ENCODE results near the gene FOXL3. TPM values are rescaled to one million over a fixed set of nuclear protein-coding genes. Genes with fewer than 3 reads are reported as not detected.

The FOXL3 gene
- total and polyA plus RNA-seq, 7 donors, result not detected

- Histone ChIP-seq H3K27ac (no peak overlapping the region), H3K4me1 (no peaks in the 10 kb centered on the region), H3K4me3 (no peak overlapping the region), H3K36me3 (ENCODE audit: insufficient read depth in 1 of 2, low read depth in 1 of 2) (no peaks in the 10 kb centered on the region), H3K27me3 (ENCODE audit: insufficient read depth in 3 of 3, low read length in 2 of 3) (no peaks in the 10 kb centered on the region), H3K9me3 (no peaks in the 10 kb centered on the region)
- whole genome bisulfite sequencing, 3 donors, result 82 to 95% (median 93%) methylated on average over 7 of the region's 7 CpGs
- ATAC-seq (no peak), DNase-seq (peak in 1 of 2 donors; percentile 18)
- intact Hi-C loops (cut with DNase I), result no loop called here
- no peak for TF ChIP-seq CTCF (IDR thresholded peaks at IDR 0.05)
Observed at GRCh38 chr7:273327-273726, 16.6 kb upstream of the FOXL3 start.

- TF ChIP-seq CTCF (IDR thresholded peaks at IDR 0.05), result no peak
- DNase-seq (no peak), ATAC-seq (no peak)
- Histone ChIP-seq H3K9me3 (no peaks in the 10 kb centered on the region), H3K27ac (no peak overlapping the region), H3K4me3 (no peak overlapping the region), H3K27me3 (ENCODE audit: insufficient read depth in 3 of 3, low read length in 2 of 3) (no peaks in the 10 kb centered on the region), H3K4me1 (no peaks in the 10 kb centered on the region), H3K36me3 (ENCODE audit: insufficient read depth in 1 of 2, low read depth in 1 of 2) (no peaks in the 10 kb centered on the region)
- WGBS, 3 donors, result 49 to 54% (median 49%) methylated on average over 2 of the region's 2 CpGs
- intact Hi-C loops (cut with DNase I), result no loop called here
Observed at GRCh38 chr7:274266-274665, 15.7 kb upstream of the FOXL3 start.

GRCh38 chr7:276230-276835 lies 13.6 kb upstream of the FOXL3 start:
- no peak for ATAC-seq
- Histone ChIP-seq H3K4me1 (no peaks in the 10 kb centered on the region), H3K4me3 (no peak overlapping the region), H3K27ac (no peak overlapping the region), H3K9me3 (no peaks in the 10 kb centered on the region), H3K27me3 (ENCODE audit: insufficient read depth in 3 of 3, low read length in 2 of 3) (peaks cover 0 to 6% (median 0%) of the 10 kb centered on the region in 3 donors), H3K36me3 (ENCODE audit: insufficient read depth in 1 of 2, low read depth in 1 of 2) (no peaks in the 10 kb centered on the region)
- WGBS, 3 donors, result 67 to 80% (median 75%) methylated on average over 10 of the region's 10 CpGs
- DNase-seq, result peak in 1 of 2 donors; percentile 34
- intact Hi-C loops (cut with DNase I), result no loop called here
- no peak for TF ChIP-seq CTCF (IDR thresholded peaks at IDR 0.05)

GRCh38 chr7:277228-277627 lies 12.7 kb upstream of the FOXL3 start:
- no peak for DNase-seq
- no peak overlapping the region for H3K27ac ChIP-seq
- no peak for ATAC-seq
- no peak for TF ChIP-seq CTCF (IDR thresholded peaks at IDR 0.05)
- no peak overlapping the region for H3K4me3 ChIP-seq
- H3K9me3 ChIP-seq, result no peaks in the 10 kb centered on the region
- H3K4me1 ChIP-seq, result no peaks in the 10 kb centered on the region
- no peaks in the 10 kb centered on the region for H3K36me3 ChIP-seq (ENCODE audit: insufficient read depth in 1 of 2, low read depth in 1 of 2)
- intact Hi-C loops (cut with DNase I), result no loop called here
- peaks cover 0 to 11% (median 0%) of the 10 kb centered on the region in 3 donors for H3K27me3 ChIP-seq (ENCODE audit: insufficient read depth in 3 of 3, low read length in 2 of 3)
- 87 to 95% (median 90%) methylated on average over 4 of the region's 4 CpGs for WGBS, 3 donors

- no peak for DNase-seq
- WGBS, 3 donors, result 78 to 84% (median 84%) methylated on average over 5 of the region's 5 CpGs
- H3K27ac ChIP-seq, result no peak overlapping the region
- intact Hi-C loops (cut with DNase I), result no loop called here
- TF ChIP-seq CTCF (IDR thresholded peaks at IDR 0.05), result no peak
- H3K4me3 ChIP-seq, result no peak overlapping the region
- H3K36me3 ChIP-seq (ENCODE audit: insufficient read depth in 1 of 2, low read depth in 1 of 2), result no peaks in the 10 kb centered on the region
- H3K9me3 ChIP-seq, result no peaks in the 10 kb centered on the region
- no peaks in the 10 kb centered on the region for H3K4me1 ChIP-seq
- H3K27me3 ChIP-seq (ENCODE audit: insufficient read depth in 3 of 3, low read length in 2 of 3), result peaks cover 0 to 16% (median 0%) of the 10 kb centered on the region in 3 donors
- no peak for ATAC-seq
Observed at GRCh38 chr7:278081-278480, 11.9 kb upstream of the FOXL3 start.

Measured in psoas muscle (tissue), 8 donors.